NAMALWA (cell line): ENCODE data around the gene APH1A.
A peak's percentile ranks its signal among the peaks of the same experiment; 100 is the strongest.
"Not testable (repeated sequence)": the region's sequence is repeated elsewhere in the genome, so short reads cannot be mapped to it uniquely, and the experiment has no call there.

Experiments used
- DNase-seq: peaks from one replicate; pipeline ENCODE4 v3.0.0-alpha.2; 2015; ENCODE audit warnings: low spot score

APH1A gene

DNA sequence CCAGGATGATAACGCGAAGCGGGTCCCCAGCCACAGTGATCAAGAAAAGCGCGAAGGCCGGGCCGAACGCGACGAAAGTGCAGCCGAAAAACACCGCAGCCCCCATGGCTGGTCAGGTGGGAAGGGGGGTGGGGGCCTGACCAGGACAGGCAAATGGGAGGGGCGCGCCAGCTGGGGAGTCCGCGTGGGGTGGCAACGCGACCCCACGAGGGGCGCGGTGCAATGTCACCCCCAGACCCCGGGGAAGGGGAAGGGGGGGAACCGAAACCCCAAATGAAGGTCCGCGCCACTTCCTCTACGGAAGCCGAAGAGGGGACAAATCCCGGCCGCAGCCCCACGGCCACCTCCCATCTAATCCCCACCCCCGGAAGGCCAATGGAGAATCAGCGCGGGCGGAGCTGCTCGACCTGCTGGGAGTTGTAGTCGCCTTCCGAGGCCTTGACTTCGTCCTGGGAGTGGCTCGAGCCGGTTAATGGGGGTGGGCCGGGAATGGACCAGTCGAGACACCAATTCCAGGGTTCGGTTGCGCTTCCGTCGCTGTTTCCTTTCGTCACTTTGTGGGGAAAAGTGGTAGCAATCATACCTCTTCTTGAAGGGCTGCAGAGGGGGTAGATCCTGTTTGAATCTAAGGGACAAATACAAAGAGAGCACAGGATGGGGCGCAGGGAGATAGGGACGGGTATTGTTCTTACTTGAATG lies at the start of gene APH1A:
TSS of gene APH1A (minus strand) at position 312 of the 699 bp plus-strand sequence. CDS start at position 106, 206 bp downstream.
- DNase-seq, result peak; percentile 96

DNA sequence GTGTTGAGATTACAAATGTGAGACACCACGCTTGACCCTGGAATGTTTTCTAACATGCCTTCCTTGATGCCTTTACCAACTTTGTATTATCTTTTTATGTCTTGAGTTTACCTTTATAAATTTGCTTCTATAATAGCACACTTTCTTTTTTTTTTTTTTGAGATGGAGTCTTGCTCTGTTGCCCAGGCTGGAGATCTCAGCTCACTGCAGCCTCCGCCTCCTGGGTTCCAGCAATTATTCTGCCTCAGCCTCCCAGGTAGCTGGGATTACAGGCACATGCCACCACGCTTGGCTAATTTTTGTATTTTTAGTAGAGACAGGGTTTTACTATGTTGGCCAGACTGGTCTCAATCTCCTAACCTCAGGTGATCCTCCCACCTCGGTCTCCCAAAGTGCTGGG lies 45.9 kb upstream of the APH1A start:
- DNase-seq, result not testable (repeated sequence)

DNA sequence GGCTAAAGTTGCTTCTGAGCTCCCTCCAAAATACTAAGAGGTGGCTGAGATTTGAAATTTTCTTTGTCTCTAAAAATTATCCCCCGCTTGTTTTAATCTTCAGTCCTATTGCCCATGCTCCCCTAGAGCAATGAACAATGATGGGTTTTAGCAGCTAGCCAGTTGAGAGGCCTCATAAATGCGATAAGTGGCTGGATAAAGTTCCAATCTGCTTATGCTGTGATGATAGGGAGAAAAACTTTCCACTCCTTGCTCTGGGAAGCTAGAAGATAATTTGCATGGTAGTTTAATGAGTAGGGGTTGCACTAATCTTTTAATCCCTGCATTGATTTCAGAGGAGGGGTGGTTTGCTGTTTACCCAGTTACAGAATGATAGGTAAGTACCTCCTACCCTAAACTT lies 42.9 kb upstream of the APH1A start:
- no peak for DNase-seq

DNA sequence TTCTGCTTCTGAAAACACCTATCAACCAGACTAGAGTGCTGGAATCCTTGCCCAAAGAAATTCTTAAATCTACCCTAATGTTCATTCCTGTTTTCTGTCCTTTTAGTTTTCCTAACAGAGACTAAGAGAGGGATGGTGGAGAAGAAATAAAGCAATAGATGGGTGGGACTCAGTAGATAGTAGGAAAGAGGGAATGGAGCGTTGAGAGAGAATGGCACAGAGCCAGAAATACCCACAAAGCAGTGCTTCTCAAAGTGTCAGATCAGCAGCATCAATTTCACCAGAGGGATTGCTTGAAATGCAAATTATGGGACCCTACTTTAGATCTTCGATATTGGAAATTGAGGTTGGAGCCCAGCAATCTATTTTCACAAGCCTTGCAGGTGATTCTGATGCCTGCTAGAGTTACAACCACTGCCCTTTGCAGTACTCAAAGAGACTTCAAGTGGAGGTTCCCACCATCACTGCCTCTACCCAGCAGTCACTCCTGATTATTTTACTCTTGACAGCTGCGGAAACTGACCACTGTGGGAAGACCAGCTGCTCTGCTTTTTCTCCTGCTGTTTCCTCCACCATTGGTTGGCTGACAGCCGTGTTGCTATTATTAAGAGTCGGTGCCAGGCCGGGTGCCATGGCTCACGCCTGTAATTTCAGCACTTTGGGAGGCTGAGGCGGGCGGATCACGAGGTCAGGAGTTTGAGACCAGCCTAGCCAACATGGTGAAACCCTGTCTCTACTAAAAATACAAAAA lies 41.1 kb upstream of the APH1A start:
- no peak for DNase-seq

DNA sequence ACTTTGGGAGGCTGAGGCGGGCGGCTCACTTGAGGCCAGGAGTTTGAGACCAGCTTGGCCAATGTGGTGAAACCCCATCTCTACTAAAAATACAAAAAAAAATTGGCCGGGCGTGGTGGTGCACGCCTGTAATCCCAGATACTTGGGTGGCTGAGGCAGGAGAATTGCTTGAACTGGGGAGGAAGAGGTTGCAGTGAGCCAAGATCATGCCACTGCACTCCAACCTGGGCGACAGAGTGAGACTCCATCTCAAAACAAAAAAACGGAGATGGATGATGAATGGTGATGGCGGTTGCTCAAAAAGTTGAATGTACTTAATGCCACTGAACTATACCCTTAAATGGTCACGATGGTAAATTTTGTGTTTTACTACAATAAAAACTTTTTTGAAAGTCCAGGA lies 39.8 kb upstream of the APH1A start:
- not testable (repeated sequence) for DNase-seq

DNA sequence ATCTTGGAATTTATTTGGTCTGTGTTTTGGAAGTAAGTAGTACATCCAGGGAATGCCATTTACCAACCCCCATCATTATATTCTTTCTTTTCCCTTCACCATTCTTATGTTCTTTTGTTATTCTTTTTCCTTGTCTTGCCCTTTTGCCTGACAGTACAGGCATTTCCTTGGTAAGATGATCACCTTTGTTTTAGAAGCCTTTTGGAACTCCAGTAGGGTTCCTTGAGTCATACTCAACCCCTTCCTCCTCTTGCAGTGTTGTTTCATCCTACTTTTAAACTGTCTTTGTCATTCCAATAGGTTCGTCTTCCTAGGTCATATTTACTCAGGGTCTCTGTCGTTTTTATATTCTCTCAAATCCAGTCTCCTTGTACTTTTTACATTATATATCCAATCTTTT lies 34.1 kb upstream of the APH1A start:
- DNase-seq, result no peak

DNA sequence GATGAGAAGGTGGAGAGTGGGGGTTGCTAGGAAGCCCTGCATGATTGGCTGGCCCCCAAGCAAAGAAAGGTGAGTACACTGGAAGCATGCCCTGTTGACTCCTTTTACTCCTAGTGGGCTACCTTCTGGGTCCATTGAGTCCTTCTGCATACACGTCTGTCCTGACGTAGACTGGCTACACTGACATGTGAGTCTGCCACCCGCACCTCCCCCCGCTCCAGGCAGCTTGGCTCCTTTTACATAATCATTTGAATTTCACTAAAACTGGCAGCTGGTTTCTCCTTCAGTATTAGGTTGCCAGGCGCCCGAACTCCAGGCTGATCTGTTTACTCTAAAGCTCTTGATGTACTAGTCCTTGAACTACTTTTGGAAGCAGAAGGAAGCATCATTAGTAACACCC lies 33.5 kb upstream of the APH1A start:
- DNase-seq, result no peak

DNA sequence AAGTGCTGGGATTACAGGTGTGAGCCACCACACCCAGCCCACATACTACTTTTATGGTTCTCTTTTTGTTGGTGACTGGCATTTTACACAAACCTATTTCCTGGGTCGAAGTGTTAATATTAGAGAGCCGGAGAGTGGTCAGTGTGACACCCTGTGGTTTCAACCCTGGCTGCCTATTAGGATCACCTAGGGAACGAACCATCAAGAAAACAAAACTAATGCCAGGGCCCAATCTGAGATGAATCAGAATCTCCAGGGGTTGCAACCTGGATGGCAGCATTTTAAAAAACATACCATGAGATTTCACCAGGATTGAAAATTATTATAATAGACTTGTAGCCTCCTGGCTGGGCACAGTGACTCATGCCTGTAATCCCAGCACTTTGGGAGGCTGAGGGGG lies 30.9 kb upstream of the APH1A start:
- no peak for DNase-seq

DNA sequence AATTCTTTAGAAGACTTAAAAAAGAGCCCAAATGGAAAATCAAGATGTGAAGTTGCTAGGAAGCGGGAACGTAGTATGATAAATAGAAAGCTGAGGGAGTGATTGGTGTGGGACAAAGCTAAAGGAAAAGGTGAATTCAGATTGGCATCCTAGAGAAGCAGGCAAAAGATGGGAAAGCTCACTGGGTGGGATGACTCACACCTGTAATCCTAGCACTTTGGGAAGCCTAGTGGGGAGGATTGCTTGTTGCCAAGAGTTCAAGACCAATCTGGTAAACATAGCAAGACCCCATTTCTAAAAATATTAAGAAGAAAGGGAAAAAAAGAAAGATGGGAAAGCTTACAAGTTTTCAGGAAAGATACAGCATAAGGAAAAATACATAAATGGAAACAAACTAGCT lies 26.7 kb upstream of the APH1A start:
- DNase-seq, result no peak

DNA sequence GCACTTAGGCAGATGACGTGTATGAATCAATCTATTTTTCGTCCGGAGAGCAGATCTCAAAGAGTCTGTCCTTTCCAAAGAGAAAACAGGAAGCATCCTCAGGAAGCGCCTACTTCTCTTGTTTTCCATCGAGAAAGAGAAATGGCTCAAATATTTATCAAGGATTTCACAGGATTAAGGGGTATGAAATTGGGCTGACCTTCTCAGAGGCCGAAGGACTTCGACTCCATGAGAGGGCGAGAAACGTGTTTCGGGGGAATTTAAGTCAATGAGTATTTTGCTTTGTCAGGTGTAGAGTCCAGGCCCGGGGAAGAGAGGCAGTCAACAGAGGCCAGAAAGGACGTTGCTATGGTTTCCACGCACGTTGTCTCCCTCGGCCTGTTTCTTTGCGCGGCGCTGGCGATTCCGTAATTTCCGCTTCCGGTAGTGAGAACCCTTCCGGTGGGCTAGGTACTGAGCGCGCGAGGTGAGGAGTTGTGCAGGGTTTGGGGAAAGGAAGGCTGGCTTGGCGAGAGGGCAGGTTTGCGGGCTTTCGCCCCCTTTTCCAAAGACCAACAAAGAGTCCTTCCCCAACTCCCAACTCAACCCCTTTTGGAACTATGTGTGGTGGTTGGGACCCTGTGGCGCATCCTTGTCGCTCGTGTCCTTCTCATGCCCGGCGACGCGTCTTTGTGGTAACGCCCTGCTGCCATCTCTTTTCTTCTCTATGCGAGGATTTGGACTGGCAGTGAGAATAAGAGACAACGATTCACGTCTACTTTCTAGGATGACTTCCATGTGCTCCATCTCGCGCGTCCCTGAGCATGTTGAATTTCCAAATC lies 24.8 kb upstream of the APH1A start, which contains the start of gene MRPS21:
TSS of gene MRPS21 (plus strand) at position 429 of the 821 bp plus-strand sequence. CDS start 506 bp downstream, outside the sequence.
- peak; percentile 99 for DNase-seq

DNA sequence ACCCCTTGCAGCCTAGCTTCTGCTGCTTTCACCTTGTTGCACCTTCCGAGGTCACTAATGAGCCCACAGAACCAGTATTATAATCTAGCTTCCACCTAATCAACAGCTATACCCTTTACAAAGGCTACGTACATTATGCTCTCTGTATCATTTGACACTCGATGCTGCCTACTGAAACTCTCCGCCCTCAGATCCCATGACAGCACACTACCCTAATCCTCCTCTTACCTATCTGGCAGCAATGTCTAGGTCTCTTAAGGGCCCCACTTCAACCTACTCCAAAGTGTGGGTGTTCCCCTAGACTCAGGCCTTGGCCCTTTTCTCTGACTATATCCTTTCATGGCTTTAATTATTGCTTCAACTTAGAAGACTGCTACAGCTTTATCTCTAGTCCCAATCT lies 20.0 kb upstream of the APH1A start:
- DNase-seq, result no peak

DNA sequence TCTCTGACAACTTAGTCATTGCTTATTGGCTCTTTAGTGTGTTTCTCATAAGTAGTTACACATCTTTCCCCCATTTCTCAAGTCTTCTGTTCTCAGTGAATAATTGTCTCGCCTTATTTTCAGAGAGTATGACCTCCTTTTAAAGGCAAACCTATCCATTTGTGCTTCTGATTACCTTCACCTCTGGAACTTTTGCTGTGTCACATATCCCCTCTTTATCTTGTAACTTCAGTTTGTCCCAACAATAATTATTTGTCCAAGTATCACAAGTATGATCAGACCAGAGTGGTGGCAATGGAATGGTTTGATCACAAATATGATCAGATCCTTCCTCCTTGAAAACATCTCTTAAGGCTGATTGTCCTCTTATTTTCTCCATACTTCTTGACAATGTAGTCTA lies 19.6 kb upstream of the APH1A start:
- no peak for DNase-seq

DNA sequence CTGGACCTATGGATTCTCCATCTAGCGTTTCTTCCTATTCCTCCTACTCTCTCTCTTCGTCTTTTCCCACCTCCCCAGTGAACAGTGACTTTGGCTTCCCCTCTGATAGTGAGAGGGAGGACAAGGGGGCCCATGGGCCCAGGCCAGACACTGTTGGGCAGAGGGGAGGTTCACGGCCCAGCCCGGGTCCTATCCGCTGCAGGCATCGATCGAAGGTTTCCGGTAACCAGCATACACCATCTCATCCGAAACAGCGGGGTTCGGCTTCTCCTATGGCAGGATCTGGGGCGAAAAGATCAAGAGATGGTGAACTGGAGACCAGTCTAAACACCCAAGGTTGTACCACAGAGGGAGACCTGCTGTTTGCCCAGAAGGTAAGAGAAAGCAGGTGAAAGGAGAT lies 14.4 kb upstream of the APH1A start:
- no peak for DNase-seq

DNA sequence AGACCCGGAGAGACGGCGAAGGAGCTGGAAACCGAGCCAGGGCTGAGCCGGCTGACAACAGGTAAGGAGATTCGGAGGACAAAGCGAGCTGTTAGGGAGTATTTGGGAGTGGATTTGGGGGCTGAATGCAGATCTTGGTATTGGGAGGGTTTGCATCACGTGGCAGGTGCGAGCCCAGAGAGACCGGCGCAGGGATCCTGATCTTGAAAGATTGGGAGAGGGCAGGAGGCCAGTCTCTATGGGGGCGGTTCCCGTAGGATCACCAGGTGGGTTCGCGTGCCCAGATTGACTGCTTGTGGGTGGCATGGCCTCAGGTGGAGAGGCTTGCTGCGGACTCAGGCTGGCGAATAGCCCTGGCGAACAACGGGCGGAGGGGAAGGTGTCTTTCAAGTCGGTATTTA lies 13.7 kb upstream of the APH1A start:
- DNase-seq, result no peak

DNA sequence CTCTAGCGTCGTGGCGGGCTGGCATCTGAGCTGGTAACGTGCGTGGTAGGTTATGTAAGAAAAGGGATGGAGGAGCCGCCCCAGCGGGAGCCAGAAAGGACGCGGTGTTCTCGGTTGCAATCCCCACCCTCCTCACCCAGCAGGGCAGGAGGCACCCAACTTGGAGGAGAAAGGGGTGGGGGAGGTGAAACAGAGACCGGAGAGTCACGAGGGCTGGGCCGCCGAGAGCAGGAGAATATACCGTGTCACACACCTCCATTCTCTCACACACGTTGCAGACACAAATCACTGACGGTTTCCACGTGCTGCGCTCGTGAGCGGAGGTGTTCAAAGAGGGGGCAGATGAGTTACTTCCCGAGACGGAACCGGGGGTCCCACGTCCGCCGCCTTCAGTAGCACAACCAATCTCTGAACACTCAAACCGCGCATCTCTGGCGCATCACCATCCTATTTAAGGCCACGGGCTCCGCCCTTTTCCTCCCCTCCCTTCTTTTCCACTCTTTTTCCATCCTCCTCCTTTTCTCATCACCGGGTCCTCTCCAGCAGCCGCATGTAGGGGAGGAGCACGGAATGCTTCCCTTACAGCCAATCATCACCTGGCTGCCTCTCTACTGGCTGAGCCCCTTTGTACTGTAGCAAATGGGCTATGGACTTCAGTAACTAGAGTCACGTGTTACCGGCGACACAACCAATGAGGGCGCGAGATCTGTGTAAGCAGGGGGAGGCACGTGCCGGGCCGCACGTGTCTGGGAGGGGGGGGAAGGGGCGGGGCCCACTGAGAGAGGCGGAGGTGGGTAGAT lies 13.1 kb upstream of the APH1A start, which contains the start of gene CIART:
TSS of gene CIART (plus strand) at position 797 of the 800 bp plus-strand sequence. CDS start 714 bp downstream, outside the sequence.
- peak; percentile 44 for DNase-seq

DNA sequence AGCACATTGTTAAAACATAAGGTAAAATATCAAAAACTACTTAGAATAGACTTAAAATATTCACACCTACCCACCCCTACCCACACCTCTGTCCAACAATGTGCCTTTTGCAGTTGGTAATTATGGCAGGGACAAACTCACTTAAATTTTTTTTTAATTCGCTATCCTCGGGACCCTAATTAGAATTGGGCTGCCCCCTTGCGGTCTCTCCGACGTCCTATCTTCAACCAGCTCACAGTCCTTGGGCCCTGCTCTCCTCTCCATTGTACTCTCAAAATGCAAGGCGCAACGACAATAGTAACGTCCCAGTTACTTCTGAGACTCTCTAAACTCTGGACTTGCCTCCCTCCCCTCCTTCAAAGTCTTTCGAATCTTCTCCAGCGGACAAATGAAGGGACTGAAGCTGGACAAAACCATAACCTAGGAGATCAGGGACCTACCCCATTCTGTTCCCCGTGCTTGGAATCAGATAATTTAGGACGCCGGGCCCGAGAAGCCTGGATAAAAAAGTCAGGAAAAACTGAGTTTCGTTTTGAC lies 12.5 kb upstream of the APH1A start:
- DNase-seq, result peak; percentile 86

DNA sequence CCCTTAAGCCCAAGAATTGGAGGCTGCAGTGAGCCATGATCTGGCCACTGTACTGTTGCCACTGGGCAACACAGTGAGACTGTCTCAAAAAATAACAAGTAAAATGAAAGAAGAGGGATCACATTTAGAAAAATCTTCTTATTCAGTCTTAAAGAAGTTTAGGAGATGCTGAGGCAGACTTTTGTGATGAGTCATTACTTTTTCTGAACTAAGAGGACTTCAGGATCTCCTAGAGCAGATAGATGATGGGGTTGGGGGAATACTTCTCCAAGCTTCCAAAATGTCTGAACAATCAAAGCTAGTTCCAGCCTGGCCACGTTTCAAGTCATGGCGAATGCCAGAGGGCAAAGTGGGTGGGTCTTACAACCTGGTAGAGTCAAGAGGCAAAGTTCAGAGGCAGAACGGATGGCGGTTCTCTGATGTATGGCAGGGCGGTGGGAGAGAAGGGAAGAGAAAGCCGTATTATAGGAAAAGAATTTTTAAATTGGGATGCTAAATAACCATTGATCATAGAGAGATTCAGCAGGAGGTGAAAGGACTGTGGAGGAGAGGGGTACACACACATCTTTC lies 11.4 kb upstream of the APH1A start:
- DNase-seq, result no peak

DNA sequence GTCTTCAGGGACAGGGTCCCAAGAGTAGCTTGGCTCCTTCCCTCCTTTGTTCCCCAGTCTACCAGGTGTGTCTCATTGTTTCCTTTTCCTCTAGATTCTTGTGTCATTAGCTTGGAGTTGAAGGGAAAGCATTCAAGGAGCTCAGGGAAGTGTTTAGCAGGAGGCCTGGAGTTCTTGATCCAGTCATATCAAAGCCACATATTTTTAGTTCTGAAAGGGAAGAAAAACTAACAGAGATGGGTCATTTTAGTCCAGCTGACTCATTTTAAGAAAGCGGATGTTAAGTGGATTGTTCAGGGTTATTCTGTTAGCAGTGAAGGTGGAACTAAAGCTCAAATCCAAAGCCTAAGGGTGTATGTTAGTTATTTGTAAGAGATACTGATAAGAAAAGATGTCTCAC lies 4.5 kb upstream of the APH1A start:
- DNase-seq, result no peak

DNA sequence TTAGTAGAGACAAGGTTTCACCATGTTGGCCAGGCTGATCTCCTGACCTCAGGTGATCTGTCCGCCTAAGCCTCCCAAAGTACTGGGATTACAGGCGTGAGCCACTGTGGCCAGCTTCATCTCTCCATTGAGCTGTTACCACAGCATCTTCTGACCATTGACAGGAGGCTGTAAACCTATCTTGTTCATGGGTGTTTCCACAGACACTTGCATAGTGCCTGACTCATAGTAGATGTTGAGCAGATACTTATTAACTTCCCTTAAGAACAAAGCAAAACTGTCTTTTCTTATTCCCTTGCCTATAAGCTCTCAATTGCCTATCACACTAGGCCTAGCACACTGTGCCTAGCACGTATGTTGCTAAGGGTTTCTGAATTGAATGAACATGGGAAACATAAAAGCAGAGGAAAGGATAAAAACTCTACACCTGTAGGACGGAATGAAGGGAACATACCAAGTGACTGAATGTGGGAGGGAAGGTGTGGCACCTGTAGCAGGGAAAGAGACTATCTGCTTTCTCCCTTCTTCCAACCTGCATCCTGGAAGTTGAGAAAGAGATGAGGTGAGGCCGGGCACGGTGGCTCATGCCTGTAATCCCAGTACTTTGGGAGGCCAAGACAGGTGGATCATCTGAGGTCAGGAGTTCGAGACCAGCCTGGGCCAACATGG lies 2.6 kb upstream of the APH1A start:
- no peak for DNase-seq

DNA sequence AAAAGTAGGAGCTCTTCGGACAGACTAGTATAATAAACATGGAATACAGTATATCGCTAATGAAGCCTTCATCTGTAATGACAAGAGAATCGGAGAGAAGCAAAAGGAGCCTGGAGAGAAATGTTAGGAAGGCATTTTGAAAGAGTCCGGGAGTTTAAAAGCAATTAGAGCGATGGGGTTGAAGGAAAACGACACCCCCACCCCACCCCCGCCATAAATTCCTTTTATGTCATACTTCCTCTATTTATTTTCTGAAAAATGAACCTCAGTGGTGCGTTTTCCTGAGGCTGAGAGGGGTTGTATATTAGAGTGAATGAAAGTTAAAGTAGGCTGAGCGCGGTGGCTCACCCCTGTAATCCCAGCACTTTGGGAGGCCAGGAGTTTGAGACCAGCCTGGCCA lies 635 bp upstream of the APH1A start:
- no peak for DNase-seq

DNA sequence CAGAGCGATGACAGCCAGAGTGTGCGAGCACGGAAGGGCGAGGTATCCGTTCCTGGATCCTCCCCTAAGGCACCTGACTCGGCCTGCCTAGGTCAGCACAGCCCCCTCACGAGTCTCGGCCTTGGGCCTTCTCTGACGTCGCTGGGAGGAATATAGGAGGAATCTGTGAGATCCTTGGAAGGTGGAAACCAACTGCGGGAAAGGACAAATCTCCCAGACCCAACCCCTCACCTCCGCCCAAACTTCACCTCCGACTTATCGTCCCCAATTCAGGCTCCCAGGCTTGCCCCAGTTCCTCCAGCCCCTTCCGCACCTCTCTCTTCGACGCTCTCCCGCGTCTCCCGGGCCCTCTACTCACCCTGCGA lies 494 bp downstream of the APH1A start:
- DNase-seq, result peak; percentile 57
